GM23338 (cell line): ENCODE measurements around the gene SYNPO2. TPM values are rescaled to one million over a fixed set of nuclear protein-coding genes. Genes with fewer than 3 reads are reported as not detected.

Experiments
- ATAC-seq: fragments of 200-7000 bp; cut with Tn5 transposase; 3 replicates; pipeline ENCODE4 v1.9.1; 2020
- DNase-seq: peaks from one replicate; pipeline ENCODE4 v3.0.0-alpha.2; 2015; ENCODE audit warnings: low spot score
- H2AFZ ChIP-seq: fragments of 200-600 bp; sonication (generic); 2 replicates; pipeline ENCODE4 v1.8.0; 2016; ENCODE audit warnings: antibody characterized with exemption, mild to moderate bottlenecking, moderate library complexity
- H3F3A ChIP-seq: fragments of 200-600 bp; sonication (generic); replicated peaks from 2 replicates; pipeline ENCODE4 v1.8.0; 2017; ENCODE audit warnings: antibody characterized with exemption, mixed run types, low read depth
- H3K27ac ChIP-seq: fragments of 200-600 bp; sonication (generic); 2 replicates; pipeline ENCODE4 v1.6.1; 2016; ENCODE audit warnings: low read depth
- H3K27me3 ChIP-seq: fragments of 200-600 bp; sonication (generic); 2 replicates; pipeline ENCODE4 v1.8.0; 2016; ENCODE audit warnings: mild to moderate bottlenecking, mixed run types, moderate library complexity; ENCODE audit not compliant: insufficient read depth
- H3K36me3 ChIP-seq: fragments of 200-600 bp; sonication (generic); 2 replicates; pipeline ENCODE4 v1.8.0; 2016; ENCODE audit warnings: mild to moderate bottlenecking; ENCODE audit not compliant: insufficient read depth
- H3K4me1 ChIP-seq: fragments of 200-600 bp; sonication (generic); 2 replicates; pipeline ENCODE4 v1.8.0; 2016; ENCODE audit warnings: mild to moderate bottlenecking, moderate library complexity; ENCODE audit not compliant: insufficient read depth
- H3K4me2 ChIP-seq: fragments of 200-600 bp; sonication (generic); 2 replicates; pipeline ENCODE4 v1.7.1; 2017; ENCODE audit warnings: mixed run types
- H3K4me3 ChIP-seq: fragments of 200-600 bp; sonication (generic); 2 replicates; pipeline ENCODE4 v1.6.1; 2016; ENCODE audit warnings: mixed run types
- H3K79me2 ChIP-seq: fragments of 200-600 bp; sonication (generic); replicated peaks from 2 replicates; pipeline ENCODE4 v1.8.0; 2017; ENCODE audit warnings: mild to moderate bottlenecking; ENCODE audit not compliant: insufficient read depth
- H3K9me2 ChIP-seq: fragments of 200-600 bp; sonication (generic); 2 replicates; pipeline ENCODE4 v1.8.0; 2017; ENCODE audit not compliant: insufficient read depth
- H4K20me1 ChIP-seq: fragments of 200-600 bp; sonication (generic); replicated peaks from 2 replicates; pipeline ENCODE4 v1.8.0; 2017; ENCODE audit warnings: mild to moderate bottlenecking; ENCODE audit not compliant: insufficient read depth
- H3K27ac Mint-ChIP-seq: 2 replicates; pipeline ENCODE4 v1.8.0; 2020; ENCODE audit warnings: inconsistent platforms, mild to moderate bottlenecking, moderate library complexity, mixed read lengths
- H3K27me3 Mint-ChIP-seq: 3 replicates; pipeline ENCODE4 v1.8.0; 2022; ENCODE audit warnings: low read depth, mild to moderate bottlenecking, moderate library complexity, mixed read lengths, inconsistent platforms; ENCODE audit not compliant: insufficient read depth, poor library complexity
- H3K36me3 Mint-ChIP-seq: 3 replicates; pipeline ENCODE4 v1.8.0; 2021; ENCODE audit warnings: low read depth, mild to moderate bottlenecking, inconsistent platforms, moderate library complexity, mixed read lengths
- H3K4me1 Mint-ChIP-seq: 3 replicates; pipeline ENCODE4 v1.8.0; 2020; ENCODE audit warnings: mild to moderate bottlenecking, inconsistent platforms, mixed read lengths
- H3K4me3 Mint-ChIP-seq: 3 replicates; pipeline ENCODE4 v1.8.0; 2021; ENCODE audit warnings: moderate library complexity, mild to moderate bottlenecking, inconsistent platforms, mixed read lengths
- H3K9me3 Mint-ChIP-seq: 3 replicates; pipeline ENCODE4 v1.8.0; 2020; ENCODE audit warnings: moderate library complexity, mild to moderate bottlenecking, inconsistent platforms, mixed read lengths
- CREB1 ChIP-seq: fragments of 250-450 bp; sonication (Bioruptor Pico); IDR thresholded peaks from 2 replicates; pipeline ENCODE4 v1.5.0; 2020; ENCODE audit warnings: low read depth, mild to moderate bottlenecking, moderate library complexity
- CTCF ChIP-seq, 2 experiments: fragments of 200-600 bp in 1 of 2; sonication (generic) in 1 of 2; conservative IDR thresholded peaks; 2 replicates each; pipeline versions ENCODE4 v1.5.1 to v1.6.1; 2016 to 2017; ENCODE audit warnings: antibody characterized with exemption in 2 of 2, low read depth in 2 of 2, mild to moderate bottlenecking in 2 of 2, moderate library complexity in 1 of 2
- ETS1 ChIP-seq: IDR thresholded peaks from 2 replicates; pipeline ENCODE4 v1.6.1; 2016; ENCODE audit warnings: antibody characterized with exemption
- EZH2 ChIP-seq: fragments of 200-600 bp; sonication (generic); IDR thresholded peaks from one replicate; pipeline ENCODE4 v1.8.0; 2017; ENCODE audit warnings: antibody characterized with exemption, mild to moderate bottlenecking, low read depth; ENCODE audit not compliant: unreplicated experiment
- EZH2phosphoT487 ChIP-seq: fragments of 200-600 bp; sonication (generic); IDR thresholded peaks from one replicate; pipeline ENCODE4 v1.8.1; 2018; ENCODE audit warnings: antibody characterized with exemption; ENCODE audit not compliant: unreplicated experiment
- JUNB ChIP-seq: IDR thresholded peaks from one replicate; pipeline ENCODE4 v1.6.1; 2016; ENCODE audit warnings: antibody characterized with exemption; ENCODE audit not compliant: unreplicated experiment
- NANOG ChIP-seq: IDR thresholded peaks from 2 replicates; pipeline ENCODE4 v1.6.1; 2016; ENCODE audit warnings: antibody characterized with exemption, borderline replicate concordance
- POLR2AphosphoS5 ChIP-seq: IDR thresholded peaks from 2 replicates; pipeline ENCODE4 v1.6.1; 2016; ENCODE audit warnings: antibody characterized with exemption, low read depth
- REST ChIP-seq: IDR thresholded peaks from one replicate; pipeline ENCODE4 v1.6.1; 2018; ENCODE audit warnings: antibody characterized with exemption; ENCODE audit not compliant: unreplicated experiment
- STAT1 ChIP-seq: IDR thresholded peaks from one replicate; pipeline ENCODE4 v1.6.1; 2016; ENCODE audit warnings: antibody characterized with exemption; ENCODE audit not compliant: unreplicated experiment
- ZNF114 ChIP-seq: fragments of 250-450 bp; sonication (Bioruptor Pico); IDR thresholded peaks from 2 replicates; pipeline ENCODE4 v1.5.0; 2020; ENCODE audit warnings: mild to moderate bottlenecking, moderate library complexity
- ZNF331 ChIP-seq: fragments of 250-450 bp; sonication (Bioruptor Pico); IDR thresholded peaks from 2 replicates; pipeline ENCODE4 v1.5.0; 2020; ENCODE audit warnings: low read depth, mild to moderate bottlenecking, moderate library complexity
- ZNF462 ChIP-seq: fragments of 250-450 bp; sonication (Bioruptor Pico); IDR thresholded peaks from 2 replicates; pipeline ENCODE4 v1.5.0; 2020; ENCODE audit warnings: mild to moderate bottlenecking, moderate library complexity
- polyA plus RNA-seq: library from polyadenylated mRNA; unstranded; fragments of >200 nt; fragmentation: Nextera tagmentation; extraction: Ambion mirVana; gene quantifications from 2 replicates; pipeline ENCODE4 v1.2.1, GENCODE V29; 2016
- total RNA-seq: library from RNA; depleted of rRNA; stranded (reverse); fragments of >200 nt; shearing (Covaris generic); gene quantifications from 2 replicates; pipeline ENCODE4 v1.2.3, GENCODE V29; 2014

The SYNPO2 gene
- total and polyA plus RNA-seq, 2 experiments from 2014 or later, result 2.1 to 3.4 TPM

- H3K4me1 Mint-ChIP-seq, result peaks cover 10% of the 10 kb centered on the region; the same call in 2 of the 3 replicates
- no peak for DNase-seq
- peaks cover 2% of the 10 kb centered on the region for H3K27me3 Mint-ChIP-seq
These were observed 208.7 kb downstream of the SYNPO2 start for GRCh38 chr4:119097282-119097900.

More at GRCh38 chr4:119097282-119097900, 208.7 kb downstream of the SYNPO2 start:
- H3F3A ChIP-seq, result no peaks in the 10 kb centered on the region
- Mint-ChIP-seq H3K4me3 (no peak overlapping the region), H3K9me3 (no peaks in the 10 kb centered on the region; the same call in 2 of the 3 replicates), H3K27ac (no peak overlapping the region), H3K36me3 (no peaks in the 10 kb centered on the region)
- no peaks in the 10 kb centered on the region; the same call in 1 of the 2 replicates for H3K4me1 ChIP-seq
- no peaks in the 10 kb centered on the region for H3K36me3 ChIP-seq
- TF ChIP-seq REST, result no peak
- TF ChIP-seq NANOG, result no peak
- TF ChIP-seq ZNF114 (CRISPR knock-in tag), result no peak
- TF ChIP-seq CREB1, result no peak
- no peak for TF ChIP-seq POLR2AphosphoS5
- TF ChIP-seq ZNF462 (CRISPR knock-in tag), result no peak
- TF ChIP-seq EZH2, result no peak
- no peak for TF ChIP-seq JUNB
- no peak for TF ChIP-seq ETS1
- TF ChIP-seq CTCF (conservative IDR thresholded peaks at IDR 0.05; ENCODE audit: low read depth in 2 of 2), result no peak
- no peak for TF ChIP-seq ZNF331
- no peak for TF ChIP-seq STAT1
- TF ChIP-seq EZH2phosphoT487, result no peak
- H3K9me2 ChIP-seq, result peaks cover 7% of the 10 kb centered on the region
- H4K20me1 ChIP-seq, result no peaks in the 10 kb centered on the region
- H3K27ac ChIP-seq, result no peak overlapping the region
- H3K27me3 ChIP-seq, result no peaks in the 10 kb centered on the region
- H3K79me2 ChIP-seq, result no peaks in the 10 kb centered on the region
- no peak overlapping the region for H3K4me2 ChIP-seq
- ATAC-seq, result no peak
- H2AFZ ChIP-seq, result no peak overlapping the region
- no peak overlapping the region for H3K4me3 ChIP-seq
